Astrocyte (in vitro differentiated cells and primary cell): ENCODE measurements around the gene CACNA1H. TPM values are rescaled to one million over a fixed set of nuclear protein-coding genes. Genes with fewer than 3 reads are reported as not detected.

Experiments used
- DNase-seq: peaks from one replicate; pipeline ENCODE4 v3.0.0-alpha.2; 2010; ENCODE audit warnings: low read depth
- FAIRE-seq: peaks from 2 replicates; lab custom pipeline; 2011; peaks lifted over from hg19 to GRCh38; lab: Jason Lieb, UNC
- H2AFZ ChIP-seq: 2 replicates; pipeline ENCODE4 v1.6.0; 2012; ENCODE audit warnings: low read depth, low read length, inconsistent platforms
- H3K27ac ChIP-seq: 2 replicates; pipeline ENCODE4 v1.5.1; 2011; ENCODE audit warnings: low read depth, low read length, inconsistent platforms
- H3K27me3 ChIP-seq: 2 replicates; pipeline ENCODE4 v1.6.0; 2011; ENCODE audit warnings: low read length, inconsistent platforms; ENCODE audit not compliant: insufficient read depth
- H3K36me3 ChIP-seq: 2 replicates; pipeline ENCODE4 v1.5.1; 2011; ENCODE audit warnings: low read length, inconsistent platforms; ENCODE audit not compliant: insufficient read depth
- H3K4me1 ChIP-seq: 2 replicates; pipeline ENCODE4 v1.5.1; 2011; ENCODE audit warnings: low read length, inconsistent platforms; ENCODE audit not compliant: insufficient read depth
- H3K4me2 ChIP-seq: 2 replicates; pipeline ENCODE4 v1.6.0; 2012; ENCODE audit warnings: low read length, inconsistent platforms
- H3K4me3 ChIP-seq: 2 replicates; pipeline ENCODE4 v1.5.1; 2011; ENCODE audit warnings: low read depth, mild to moderate bottlenecking, low read length, inconsistent platforms; ENCODE audit not compliant: insufficient read depth
- H3K79me2 ChIP-seq: 2 replicates; pipeline ENCODE4 v1.6.0; 2012; ENCODE audit warnings: mild to moderate bottlenecking, low read length, inconsistent platforms; ENCODE audit not compliant: insufficient read depth
- H3K9ac ChIP-seq: 2 replicates; pipeline ENCODE4 v1.6.0; 2012; ENCODE audit warnings: mild to moderate bottlenecking, low read length, inconsistent platforms
- H3K9me3 ChIP-seq: 2 replicates; pipeline ENCODE4 v1.5.1; 2012; ENCODE audit warnings: low read depth, mild to moderate bottlenecking, low read length, inconsistent platforms; ENCODE audit not compliant: insufficient read depth
- H4K20me1 ChIP-seq: 2 replicates; pipeline ENCODE4 v1.6.0; 2012; ENCODE audit warnings: low read length, inconsistent platforms; ENCODE audit not compliant: insufficient read depth
- H3K27ac Mint-ChIP-seq: one replicate; pipeline ENCODE4 v1.8.0; 2021; ENCODE audit warnings: mild to moderate bottlenecking, mixed read lengths; ENCODE audit not compliant: unreplicated experiment
- H3K27me3 Mint-ChIP-seq: one replicate; pipeline ENCODE4 v1.8.0; 2021; ENCODE audit warnings: low read depth, mixed read lengths; ENCODE audit not compliant: unreplicated experiment
- H3K36me3 Mint-ChIP-seq: one replicate; pipeline ENCODE4 v1.8.0; 2021; ENCODE audit warnings: low read depth, mixed read lengths; ENCODE audit not compliant: unreplicated experiment
- H3K4me1 Mint-ChIP-seq: one replicate; pipeline ENCODE4 v1.8.0; 2021; ENCODE audit warnings: low read depth, mixed read lengths; ENCODE audit not compliant: unreplicated experiment
- H3K4me3 Mint-ChIP-seq: one replicate; pipeline ENCODE4 v1.8.0; 2021; ENCODE audit warnings: mild to moderate bottlenecking, moderate library complexity, mixed read lengths; ENCODE audit not compliant: unreplicated experiment
- H3K9me3 Mint-ChIP-seq: one replicate; pipeline ENCODE4 v1.8.0; 2021; ENCODE audit warnings: mild to moderate bottlenecking, mixed read lengths; ENCODE audit not compliant: unreplicated experiment
- EZH2 ChIP-seq: IDR thresholded peaks from 2 replicates; pipeline ENCODE4 v1.6.1; 2012; ENCODE audit warnings: mild to moderate bottlenecking, low read length, inconsistent platforms; ENCODE audit not compliant: insufficient read depth
- total RNA-seq: library from RNA; stranded (reverse); gene quantifications from 2 replicates; pipeline ENCODE4 v1.2.1, GENCODE V29; 2021
- TF ChIP-seq, protein P1 (sequence below): IDR thresholded peaks from 2 replicates; pipeline ENCODE4 v1.5.1; 2011; ENCODE audit warnings: low read depth, mild to moderate bottlenecking, inconsistent platforms, low read length, moderate library complexity; ENCODE audit not compliant: insufficient read depth

Gene CACNA1H
- total RNA-seq, 1 donor from 2014 or later: 21.7 TPM

DNA sequence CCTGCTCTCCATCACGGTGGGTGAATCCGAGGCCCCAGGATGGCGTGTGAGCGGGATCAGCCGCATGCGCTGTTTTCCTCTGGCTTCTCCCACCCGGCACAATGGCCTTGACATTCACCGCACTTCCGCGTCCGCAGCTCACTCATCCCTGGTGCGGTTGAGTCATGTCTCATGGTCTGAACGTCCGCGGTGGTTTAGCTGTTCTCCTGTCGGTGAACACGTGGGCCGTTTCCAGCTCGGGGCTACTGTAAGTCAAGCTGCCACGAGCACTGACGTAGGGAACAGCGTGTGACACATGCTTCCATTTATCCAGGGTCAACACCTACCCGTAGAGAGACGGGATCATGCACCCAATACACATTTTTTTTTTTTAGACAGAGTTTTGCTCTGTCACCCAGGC lies 15.3 kb upstream of the CACNA1H start:
- Histone ChIP-seq H2AFZ (no peak overlapping the region), H3K4me1 (no peaks in the 10 kb centered on the region), H3K9me3 (no peaks in the 10 kb centered on the region), H3K27ac (no peak overlapping the region), H4K20me1 (no peaks in the 10 kb centered on the region), H3K4me3 (no peak overlapping the region), H3K27me3 (no peaks in the 10 kb centered on the region), H3K36me3 (no peaks in the 10 kb centered on the region), H3K4me2 (no peak overlapping the region), H3K9ac (no peak overlapping the region), H3K79me2 (no peaks in the 10 kb centered on the region)
- TF ChIP-seq, protein P1, sequence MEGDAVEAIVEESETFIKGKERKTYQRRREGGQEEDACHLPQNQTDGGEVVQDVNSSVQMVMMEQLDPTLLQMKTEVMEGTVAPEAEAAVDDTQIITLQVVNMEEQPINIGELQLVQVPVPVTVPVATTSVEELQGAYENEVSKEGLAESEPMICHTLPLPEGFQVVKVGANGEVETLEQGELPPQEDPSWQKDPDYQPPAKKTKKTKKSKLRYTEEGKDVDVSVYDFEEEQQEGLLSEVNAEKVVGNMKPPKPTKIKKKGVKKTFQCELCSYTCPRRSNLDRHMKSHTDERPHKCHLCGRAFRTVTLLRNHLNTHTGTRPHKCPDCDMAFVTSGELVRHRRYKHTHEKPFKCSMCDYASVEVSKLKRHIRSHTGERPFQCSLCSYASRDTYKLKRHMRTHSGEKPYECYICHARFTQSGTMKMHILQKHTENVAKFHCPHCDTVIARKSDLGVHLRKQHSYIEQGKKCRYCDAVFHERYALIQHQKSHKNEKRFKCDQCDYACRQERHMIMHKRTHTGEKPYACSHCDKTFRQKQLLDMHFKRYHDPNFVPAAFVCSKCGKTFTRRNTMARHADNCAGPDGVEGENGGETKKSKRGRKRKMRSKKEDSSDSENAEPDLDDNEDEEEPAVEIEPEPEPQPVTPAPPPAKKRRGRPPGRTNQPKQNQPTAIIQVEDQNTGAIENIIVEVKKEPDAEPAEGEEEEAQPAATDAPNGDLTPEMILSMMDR: no peak
- no peak for TF ChIP-seq EZH2
- DNase-seq: peak; percentile 67
- peaks cover 25% of the 10 kb centered on the region for H3K27me3 Mint-ChIP-seq
- H3K27ac Mint-ChIP-seq: peak overlapping the region; percentile 48
- no peak overlapping the region for H3K4me3 Mint-ChIP-seq
- H3K9me3 Mint-ChIP-seq: no peaks in the 10 kb centered on the region
- H3K4me1 Mint-ChIP-seq: peaks cover 4% of the 10 kb centered on the region
- H3K36me3 Mint-ChIP-seq: no peaks in the 10 kb centered on the region
- no peak for FAIRE-seq

DNA sequence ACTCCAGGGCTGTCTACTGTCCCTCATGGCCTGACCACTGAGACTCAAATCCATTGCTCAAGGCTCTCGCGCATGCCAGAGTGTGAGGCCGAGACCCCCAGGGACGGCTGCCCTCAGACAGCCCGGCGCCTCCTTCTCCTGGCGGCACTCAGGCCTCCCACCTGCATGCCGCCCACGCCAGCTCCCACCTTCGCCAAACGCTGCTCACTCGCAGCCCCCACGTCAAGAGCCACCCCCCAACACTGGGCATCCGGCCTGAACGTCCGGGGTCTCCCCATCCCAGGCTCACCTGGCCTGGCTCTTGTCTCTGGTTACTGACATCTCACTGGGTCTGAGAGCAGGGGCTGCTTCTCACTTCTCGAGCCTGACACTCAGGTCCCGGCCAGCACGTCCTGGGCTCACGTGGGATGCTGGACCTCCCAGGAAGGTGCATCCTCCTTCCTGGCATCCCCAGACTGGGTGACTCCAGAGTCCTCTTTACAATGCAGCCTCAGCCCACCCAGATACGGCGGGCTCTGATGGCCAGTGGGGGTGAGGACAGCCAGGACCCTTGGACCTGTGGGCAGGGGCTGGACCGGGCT lies 12.2 kb upstream of the CACNA1H start:
- H4K20me1 ChIP-seq: no peaks in the 10 kb centered on the region
- H3K27me3 Mint-ChIP-seq: peaks cover 33% of the 10 kb centered on the region
- no peaks in the 10 kb centered on the region for H3K4me1 ChIP-seq
- no peaks in the 10 kb centered on the region for H3K9me3 Mint-ChIP-seq
- no peak for TF ChIP-seq EZH2
- TF ChIP-seq, protein P1: no peak
- H2AFZ ChIP-seq: no peak overlapping the region
- no peak overlapping the region for H3K4me3 ChIP-seq
- no peak for FAIRE-seq
- H3K27me3 ChIP-seq: peaks cover 8% of the 10 kb centered on the region
- H3K79me2 ChIP-seq: no peaks in the 10 kb centered on the region
- no peak for DNase-seq
- H3K4me2 ChIP-seq: no peak overlapping the region
- H3K27ac Mint-ChIP-seq: no peak overlapping the region
- H3K9me3 ChIP-seq: no peaks in the 10 kb centered on the region
- no peaks in the 10 kb centered on the region for H3K36me3 ChIP-seq
- peaks cover 4% of the 10 kb centered on the region for H3K4me1 Mint-ChIP-seq
- H3K27ac ChIP-seq: no peak overlapping the region
- no peak overlapping the region for H3K9ac ChIP-seq
- no peaks in the 10 kb centered on the region for H3K36me3 Mint-ChIP-seq
- no peak overlapping the region for H3K4me3 Mint-ChIP-seq

DNA sequence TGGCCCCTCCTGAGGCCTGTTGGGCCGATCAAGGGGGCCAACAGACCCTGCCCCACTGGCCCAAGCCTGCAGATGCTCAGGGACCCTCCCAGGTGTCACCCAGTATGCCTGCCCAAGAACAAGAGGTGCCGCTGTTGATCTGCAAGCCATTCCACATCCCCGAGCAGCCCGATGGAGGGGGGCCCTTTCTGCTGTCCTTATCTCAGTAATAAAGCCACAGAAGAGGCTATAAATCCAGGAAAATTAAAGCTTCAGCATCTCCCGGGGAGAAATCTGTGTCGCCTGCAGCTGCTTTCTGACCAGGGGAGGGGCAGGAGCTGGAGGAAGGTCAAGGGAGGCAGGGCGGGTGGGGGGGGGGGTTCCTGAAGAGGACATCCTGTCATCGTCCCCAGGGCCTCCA lies 11.7 kb upstream of the CACNA1H start:
- peaks cover 3% of the 10 kb centered on the region for H3K4me1 Mint-ChIP-seq
- H3K27ac ChIP-seq: no peak overlapping the region
- no peaks in the 10 kb centered on the region for H3K36me3 Mint-ChIP-seq
- H3K4me3 ChIP-seq: no peak overlapping the region
- H3K27me3 Mint-ChIP-seq: peaks cover 32% of the 10 kb centered on the region
- peaks cover 8% of the 10 kb centered on the region for H3K27me3 ChIP-seq
- DNase-seq (no peak), FAIRE-seq (no peak)
- no peaks in the 10 kb centered on the region for H3K9me3 Mint-ChIP-seq
- H4K20me1 ChIP-seq: no peaks in the 10 kb centered on the region
- no peaks in the 10 kb centered on the region for H3K4me1 ChIP-seq
- H3K27ac Mint-ChIP-seq: no peak overlapping the region
- H3K4me2 ChIP-seq: no peak overlapping the region
- H2AFZ ChIP-seq: no peak overlapping the region
- no peaks in the 10 kb centered on the region for H3K36me3 ChIP-seq
- no peaks in the 10 kb centered on the region for H3K79me2 ChIP-seq
- H3K4me3 Mint-ChIP-seq: no peak overlapping the region
- H3K9ac ChIP-seq: no peak overlapping the region
- no peak for TF ChIP-seq EZH2
- TF ChIP-seq, protein P1: no peak
- H3K9me3 ChIP-seq: no peaks in the 10 kb centered on the region
